GM10248 (cell line): ENCODE data around the gene ERP27.

Experiments
- CTCF ChIA-PET: fragments of 300-600 bp; sonication (Branson Sonifier 250); formaldehyde crosslinking; extraction: SDS; loops from one replicate; lab custom pipeline; 2021; ENCODE audit warnings: antibody characterized with exemption; lab: Yijun Ruan, JAX
- POLR2A ChIA-PET: fragments of 350-650 bp; sonication (Branson Sonifier 250); formaldehyde crosslinking; extraction: SDS; loops from one replicate; lab custom pipeline; 2020; ENCODE audit warnings: antibody characterized with exemption; lab: Yijun Ruan, JAX
- DNase-seq: peaks from one replicate; pipeline ENCODE4 v3.0.0; 2012; ENCODE audit errors: extremely low spot score
- CTCF ChIP-seq: IDR thresholded peaks from 2 replicates; pipeline ENCODE4 v1.5.1; 2012; ENCODE audit warnings: mild to moderate bottlenecking, low read depth; ENCODE audit errors: extremely low read depth, missing control alignments, control extremely low read depth

ERP27 gene

GRCh38 chr12:14954269-14954668 is 15.9 kb upstream of the ERP27 start:
- ChIA-PET POLR2A (no interaction called here), CTCF (interaction anchor here (1.4 kb wide), 1 partner anchor 10 kb away, joined by 4 read pairs; no protein-coding TSS in a partner anchor)
- TF ChIP-seq CTCF: no peak
- DNase-seq: no peak

DNA sequence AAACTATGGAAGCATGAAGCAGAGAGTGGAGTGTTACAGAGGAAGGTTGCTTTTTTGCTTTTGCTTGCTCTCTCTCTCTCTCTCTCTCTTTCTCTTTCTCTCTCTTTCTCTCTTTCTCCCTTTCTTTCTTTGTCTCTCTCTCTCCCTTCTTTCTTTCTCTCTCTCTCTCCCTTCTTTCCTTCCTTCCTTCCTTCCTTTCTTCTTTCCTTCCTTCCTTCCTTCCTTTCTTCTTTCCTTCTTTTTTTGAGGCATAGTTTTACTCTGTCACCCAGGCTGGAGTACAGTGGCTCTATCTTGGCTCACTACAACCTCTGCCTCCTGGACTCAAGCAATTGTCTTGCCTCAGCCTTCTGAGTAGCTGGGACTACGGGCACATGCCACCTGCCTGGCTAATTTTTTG is 15.4 kb upstream of the ERP27 start:
- no peak for DNase-seq
- ChIA-PET CTCF (interaction anchor here (1.4 kb wide), 1 partner anchor 9 kb away, joined by 4 read pairs; no protein-coding TSS in a partner anchor), POLR2A (no interaction called here)
- no peak for TF ChIP-seq CTCF

- DNase-seq: peak; percentile 28
- POLR2A ChIA-PET: interaction anchor here (0.6 kb wide), 1 partner anchor 26 kb away, joined by 4 read pairs; no protein-coding TSS in a partner anchor
- TF ChIP-seq CTCF: no peak
- CTCF ChIA-PET: interaction anchor here (1.1 to 1.5 kb wide), 2 partner anchors 9 to 43 kb away, joined by 3 to 4 read pairs; partner anchors contain the start of gene ARHGDIB
Observed at GRCh38 chr12:14952299-14952921, 14.1 kb upstream of the ERP27 start.

DNA sequence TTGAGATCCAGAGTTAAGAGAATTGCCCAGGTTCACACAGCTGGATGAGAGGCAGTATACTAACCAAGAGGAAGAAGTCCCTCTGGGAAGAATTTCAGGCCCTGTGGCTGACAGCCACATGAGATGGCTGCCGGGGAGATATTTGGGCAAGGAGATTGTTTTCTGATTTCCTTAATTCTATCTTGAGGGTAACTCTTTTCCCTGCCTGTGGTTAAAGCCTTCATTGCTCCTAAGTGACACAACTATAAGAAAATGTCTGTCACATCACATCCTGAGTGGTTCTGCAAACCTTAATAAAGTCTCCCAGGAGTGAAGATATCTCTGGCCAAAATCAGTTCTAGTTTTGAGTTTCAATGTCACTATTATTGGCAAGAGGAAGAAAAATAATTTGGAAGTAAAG is 13.5 kb upstream of the ERP27 start:
- CTCF ChIA-PET: interaction anchor here (1.1 to 1.5 kb wide), 2 partner anchors 10 to 43 kb away, joined by 3 to 4 read pairs; partner anchors contain the start of gene ARHGDIB
- no peak for DNase-seq
- TF ChIP-seq CTCF: no peak
- POLR2A ChIA-PET: interaction anchor here (0.6 kb wide), 1 partner anchor 27 kb away, joined by 4 read pairs; no protein-coding TSS in a partner anchor

GRCh38 chr12:14950982-14951746 is 12.8 kb upstream of the ERP27 start:
- ChIA-PET CTCF (interaction anchor here (1.1 to 1.5 kb wide), 2 partner anchors 10 to 44 kb away, joined by 3 to 4 read pairs; partner anchors contain the start of gene ARHGDIB), POLR2A (no interaction called here)
- DNase-seq: no peak
- TF ChIP-seq CTCF: no peak

- ChIA-PET CTCF (no interaction called here), POLR2A (no interaction called here)
- TF ChIP-seq CTCF: no peak
- DNase-seq: no peak
Observed at GRCh38 chr12:14950421-14950820, 12.1 kb upstream of the ERP27 start.
